GM12878 (cell line): ENCODE results near the gene LY6G5B. TPM values are rescaled to one million over a fixed set of nuclear protein-coding genes. Genes with fewer than 3 reads are reported as not detected.

Experiments used
- ATAC-seq: fragments of 200-7000 bp; cut with Tn5 transposase; 3 replicates; pipeline ENCODE4 v1.9.1; 2020; ENCODE audit warnings: mild to moderate bottlenecking, moderate library complexity
- BruUV-seq: library from RNA; stranded (reverse); fragments of 400-500 nt; replicated peaks from 2 replicates; lab custom pipeline; 2021; lab: Mats Ljungman, UMichigan
- CTCF ChIA-PET: fragments of 300-600 bp; sonication (Branson Sonifier 250); formaldehyde crosslinking; extraction: SDS; loops from one replicate; lab custom pipeline; 2021; ENCODE audit warnings: inconsistent platforms; lab: Yijun Ruan, JAX
- POLR2A ChIA-PET: fragments of 350-600 bp; formaldehyde crosslinking; extraction: SDS; loops from one replicate; lab custom pipeline; 2021; ENCODE audit warnings: inconsistent platforms; lab: Charles Lee
- RAD21 ChIA-PET: fragments of 300-600 bp; sonication (Branson Sonifier 250); formaldehyde crosslinking; loops from one replicate; lab custom pipeline; 2023; ENCODE audit warnings: antibody characterized with exemption; ENCODE audit not compliant: unreplicated experiment; lab: Charles Lee
- SMC1A ChIA-PET: fragments of 300-600 bp; sonication (Branson Sonifier 250); formaldehyde crosslinking; loops from one replicate; lab custom pipeline; 2023; ENCODE audit not compliant: unreplicated experiment, uncharacterized antibody; lab: Charles Lee
- DNase-seq: peaks from one replicate; pipeline ENCODE4 v3.0.0-alpha.2; 2011; ENCODE audit warnings: low read depth, low spot score
- FAIRE-seq: peaks from 3 replicates; lab custom pipeline; 2011; peaks lifted over from hg19 to GRCh38; lab: Jason Lieb, UNC
- H2AFZ ChIP-seq: 2 replicates; pipeline ENCODE4 v1.6.0; 2011; ENCODE audit warnings: low read depth, low read length, control low read depth; ENCODE audit not compliant: control insufficient read depth
- H3K27ac ChIP-seq: 2 replicates; pipeline ENCODE4 v1.5.1; 2011; ENCODE audit warnings: control low read depth; ENCODE audit not compliant: control insufficient read depth, insufficient read depth
- H3K27me3 ChIP-seq, 2 experiments: replicated peaks in 1 of 2; 2 replicates each; pipeline versions ENCODE4 v1.6.0 to v1.6.1; 2011; ENCODE audit warnings: low read length in 1 of 2; ENCODE audit not compliant: control insufficient read depth in 2 of 2, insufficient read depth in 2 of 2
- H3K36me3 ChIP-seq, 2 experiments: 2 replicates each; pipeline ENCODE4 v1.5.1; 2011; ENCODE audit warnings: low read length in 1 of 2; ENCODE audit not compliant: control insufficient read depth in 2 of 2, insufficient read depth in 2 of 2
- H3K4me1 ChIP-seq: 2 replicates; pipeline ENCODE4 v1.6.1; 2011; ENCODE audit warnings: mild to moderate bottlenecking, low read length, moderate library complexity, mixed read lengths; ENCODE audit not compliant: control insufficient read depth, insufficient read depth
- H3K4me2 ChIP-seq: 2 replicates; pipeline ENCODE4 v1.6.0; 2011; ENCODE audit warnings: control low read depth; ENCODE audit not compliant: control insufficient read depth, insufficient read depth
- H3K4me3 ChIP-seq: fragments of 200-600 bp; sonication (generic); 2 replicates; pipeline ENCODE4 v1.5.1; 2016
- H3K79me2 ChIP-seq: 2 replicates; pipeline ENCODE4 v1.6.0; 2011; ENCODE audit warnings: low read length; ENCODE audit not compliant: control insufficient read depth, insufficient read depth
- H3K9ac ChIP-seq: 2 replicates; pipeline ENCODE4 v1.8.0; 2011; ENCODE audit warnings: low read length, control low read depth, mixed read lengths; ENCODE audit not compliant: control insufficient read depth, insufficient read depth
- H3K9me3 ChIP-seq: replicated peaks from 3 replicates; pipeline ENCODE4 v1.5.1; 2011; ENCODE audit warnings: mild to moderate bottlenecking, low read length; ENCODE audit not compliant: control insufficient read depth, insufficient read depth
- H4K20me1 ChIP-seq: 2 replicates; pipeline ENCODE4 v1.6.0; 2011; ENCODE audit not compliant: control insufficient read depth, insufficient read depth
- CBFB ChIP-seq: IDR thresholded peaks from 2 replicates; pipeline ENCODE4 v1.6.1; 2016; ENCODE audit warnings: antibody characterized with exemption, low read depth
- GATAD2B ChIP-seq: fragments of 450-650 bp; conservative IDR thresholded peaks from 2 replicates; pipeline ENCODE4 v1.6.1; 2017; ENCODE audit warnings: low read depth, mild to moderate bottlenecking, moderate library complexity
- MXI1 ChIP-seq: fragments of 150-350 bp; IDR thresholded peaks from 2 replicates; pipeline ENCODE4 v1.6.1; 2011; ENCODE audit warnings: low read depth, mild to moderate bottlenecking, inconsistent platforms, low read length, improper control_type of control experiment
- NFIC ChIP-seq: IDR thresholded peaks from 2 replicates; pipeline ENCODE4 v1.6.1; 2012; ENCODE audit warnings: low read depth, mild to moderate bottlenecking, inconsistent platforms, low read length, moderate library complexity
- NFXL1 ChIP-seq: fragments of 450-650 bp; IDR thresholded peaks from 2 replicates; pipeline ENCODE4 v1.6.1; 2017; ENCODE audit warnings: antibody characterized with exemption, mild to moderate bottlenecking, borderline replicate concordance
- PML ChIP-seq: IDR thresholded peaks from 2 replicates; pipeline ENCODE4 v1.6.1; 2012; ENCODE audit warnings: low read length, inconsistent platforms
- POLR2A ChIP-seq: IDR thresholded peaks from 2 replicates; pipeline ENCODE4 v1.6.1; 2011; ENCODE audit warnings: low read depth, mild to moderate bottlenecking, low read length
- SIX5 ChIP-seq: IDR thresholded peaks from 2 replicates; pipeline ENCODE4 v1.6.1; 2011; ENCODE audit warnings: mild to moderate bottlenecking, low read depth, low read length, moderate library complexity; ENCODE audit not compliant: severe bottlenecking
- TCF7 ChIP-seq: IDR thresholded peaks from 2 replicates; pipeline ENCODE4 v1.6.1; 2014; ENCODE audit warnings: antibody characterized with exemption, borderline replicate concordance
- ZNF274 ChIP-seq: IDR thresholded peaks from one replicate; pipeline ENCODE4 v1.8.0; 2011; ENCODE audit not compliant: insufficient read length, insufficient read depth
- WGBS: methylation state at CpG from one replicate; pipeline ENCODE4 v1.1.6; 2016; ENCODE audit warnings: low lambda C conversion rate; ENCODE audit not compliant: insufficient replicate concordance, insufficient coverage; ENCODE audit errors: missing lambda C conversion rate; 5-methylcytosine and 5-hydroxymethylcytosine counted together
- in situ Hi-C: fragments of 300-500 bp; cut with MboI; formaldehyde crosslinking; loops from 9 replicates; pipeline ENCODE4 v1.14.3; 2018; ENCODE audit warnings: mixed read lengths
- intact Hi-C: fragments of 100-400 bp; cut with micrococcal nuclease; formaldehyde crosslinking; loops from one replicate; pipeline ENCODE4 v1.14.2; 2022; ENCODE audit not compliant: unreplicated experiment
- polyA plus RNA-seq, 11 experiments: library from polyadenylated mRNA; depleted of rRNA in 4 of 11; unstranded in 6 of 11; stranded (reverse) in 5 of 11; fragments of >200 nt; fragmentation: Nextera tagmentation in 4 of 11; fragmentation: Illumina TruSeq in 1 of 11; extraction: Ambion mirVana in 4 of 11; extraction: Trizol in 1 of 11; gene quantifications; 1 replicate in 1 of 11; 2 replicates in 10 of 11; pipeline versions ENCODE4 v1.2.1 to v1.2.3, GENCODE V29; 2011 to 2016; ENCODE audit warnings: inconsistent platforms in 2 of 11, missing spikeins in 2 of 11, low read depth in 1 of 11
- total RNA-seq, 4 experiments: library from RNA; depleted of rRNA in 3 of 4; stranded (reverse); fragments of >200 nt in 3 of 4; fragmentation: Illumina TruSeq in 1 of 4; extraction: Trizol in 1 of 4; gene quantifications; 2 replicates each; pipeline versions ENCODE4 v1.2.1 to v1.2.3, GENCODE V29; 2013 to 2021
- TF ChIP-seq, protein P1 (sequence below), 3 experiments: IDR thresholded peaks in 2 of 3; conservative IDR thresholded peaks in 1 of 3; 2 replicates each; pipeline ENCODE4 v1.5.1; 2011; ENCODE audit warnings: low read depth in 3 of 3, low read length in 3 of 3, mild to moderate bottlenecking in 3 of 3, control low read depth in 2 of 3, moderate library complexity in 2 of 3, inconsistent platforms in 1 of 3, mixed read lengths in 1 of 3; ENCODE audit not compliant: control insufficient read depth in 2 of 3, insufficient read depth in 1 of 3; ENCODE audit errors: extremely low read depth in 1 of 3
- TF ChIP-seq, protein P2 (sequence below): fragments of 450-650 bp; IDR thresholded peaks from 2 replicates; pipeline ENCODE4 v1.6.1; 2018; ENCODE audit warnings: borderline replicate concordance, mild to moderate bottlenecking; ENCODE audit not compliant: partially characterized antibody

The LY6G5B gene
- total and polyA plus RNA-seq, 10 of the 15 experiments (the other 5 are each of a cell fraction or from before 2014, with no cell fraction given) = 3.2 to 16.5 (median 7.5) TPM

DNA sequence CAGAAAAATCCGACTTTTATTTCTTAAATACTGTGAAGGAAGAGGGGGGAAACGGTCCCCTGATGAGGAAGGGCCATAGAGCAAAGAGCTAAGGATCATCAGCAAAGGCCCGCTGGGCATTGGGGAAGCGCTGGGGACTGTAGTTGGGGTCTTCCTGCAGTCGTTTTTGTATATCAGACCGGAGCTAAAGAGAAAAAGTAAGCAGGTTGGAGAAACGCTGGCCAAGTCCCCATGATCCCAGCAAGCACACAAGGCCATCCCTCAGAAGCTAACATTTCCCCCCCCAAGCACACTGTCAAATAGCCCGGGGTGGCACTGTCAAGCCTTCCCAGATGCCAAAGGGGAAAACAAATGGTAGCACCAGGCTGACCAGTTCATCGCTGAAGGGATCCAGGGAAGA, 30.7 kb upstream of the LY6G5B start (continued):
- TF ChIP-seq NFXL1 = no peak
- TF ChIP-seq, all 136 proteins: peak for 3

DNA sequence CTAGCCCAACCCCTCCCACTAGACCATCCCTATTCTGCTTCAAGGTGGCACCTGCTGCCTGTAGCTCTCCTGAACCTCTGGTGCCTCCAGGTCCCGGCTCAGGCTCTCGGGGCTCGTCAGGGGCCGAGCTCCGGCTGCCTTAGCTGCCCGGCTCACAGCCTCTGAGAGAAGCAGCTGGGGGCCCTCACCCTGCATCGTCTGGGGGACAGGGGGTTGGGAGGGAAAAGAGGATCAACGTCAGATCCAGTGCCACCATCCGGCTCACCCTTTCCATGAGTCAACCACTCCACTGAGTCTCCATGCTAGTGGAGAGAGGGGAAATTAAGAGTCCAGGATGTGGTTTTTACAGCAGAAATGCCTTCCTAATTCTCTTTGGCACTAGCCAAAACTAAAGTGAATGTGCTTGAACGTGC, 30.3 kb upstream of the LY6G5B start:
- CTCF ChIA-PET = interaction anchor here (0.7 kb wide), 1 partner anchor 24 kb away, joined by 3 read pairs; no protein-coding TSS in a partner anchor
- FAIRE-seq (no peak), DNase-seq (no peak), ATAC-seq (no peak; the same call in 1 of the 3 replicates)
- Histone ChIP-seq H3K4me1 (no peaks in the 10 kb centered on the region), H3K9ac (no peak overlapping the region), H3K9me3 (no peaks in the 10 kb centered on the region), H3K27me3 (no peaks in the 10 kb centered on the region), H3K36me3 (peaks cover 49 to 55% of the 10 kb centered on the region in 2 experiments), H3K79me2 (no peaks in the 10 kb centered on the region), H3K27ac (no peak overlapping the region), H3K4me3 (no peak overlapping the region), H4K20me1 (no peaks in the 10 kb centered on the region), H2AFZ (no peak overlapping the region), H3K4me2 (no peak overlapping the region)
- SMC1A ChIA-PET = interaction anchor here (1.0 to 1.2 kb wide), 3 partner anchors 13 to 83 kb away, joined by 3 read pairs; no protein-coding TSS in a partner anchor
- POLR2A ChIA-PET = interaction anchor here (0.5 to 1.2 kb wide), 4 partner anchors 10 to 1195 kb away, joined by 3 to 5 read pairs (median 4); no protein-coding TSS in a partner anchor
- WGBS = 80% methylated on average over 2 of the region's 10 CpGs
- intact Hi-C loops (no loop called here), in situ Hi-C loops (no loop called here)
- RAD21 ChIA-PET = no interaction called here
- no TSS peak for BruUV-seq
- TF ChIP-seq POLR2A (peak; percentile 75), TCF7 (no peak)

DNA sequence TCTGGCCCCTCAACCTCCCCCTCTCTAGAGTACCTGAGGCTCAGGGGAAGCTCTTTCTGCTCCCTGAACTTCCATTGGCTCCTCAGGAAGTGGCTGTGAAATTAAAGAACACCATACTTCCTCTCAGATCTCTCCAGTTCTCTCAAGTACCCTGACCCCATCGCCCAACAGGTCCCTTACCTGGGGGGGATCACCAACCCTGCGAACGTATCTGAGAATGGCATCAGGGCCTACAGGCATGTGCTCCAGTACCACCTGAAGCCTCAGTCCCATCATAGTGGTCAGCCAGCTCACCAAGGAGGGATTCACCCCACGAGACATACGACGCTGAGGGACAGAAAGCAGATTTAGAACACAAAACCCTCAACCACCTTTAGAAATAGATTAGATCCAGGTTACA, 29.2 kb upstream of the LY6G5B start:
- Histone ChIP-seq H4K20me1 (no peaks in the 10 kb centered on the region), H3K4me2 (no peak overlapping the region), H3K4me3 (no peak overlapping the region), H3K36me3 (peaks cover 43 to 53% of the 10 kb centered on the region in 2 experiments), H3K9me3 (no peaks in the 10 kb centered on the region), H3K9ac (no peak overlapping the region), H3K27ac (no peak overlapping the region), H2AFZ (no peak overlapping the region), H3K79me2 (no peaks in the 10 kb centered on the region), H3K27me3 (no peaks in the 10 kb centered on the region), H3K4me1 (no peaks in the 10 kb centered on the region)
- ChIA-PET SMC1A (interaction anchor here (1.0 to 1.5 kb wide), 3 partner anchors 12 to 92 kb away, joined by 3 to 4 read pairs (median 4); no protein-coding TSS in a partner anchor), POLR2A (interaction anchor here (0.6 kb wide), 1 partner anchor 38 kb away, joined by 3 read pairs; no protein-coding TSS in a partner anchor), RAD21 (no interaction called here), CTCF (no interaction called here)
- no TSS peak for BruUV-seq
- DNase-seq (no peak), FAIRE-seq (no peak), ATAC-seq (no peak)
- intact Hi-C loops (no loop called here), in situ Hi-C loops (no loop called here)
- WGBS = 98% methylated on average over 6 of the region's 6 CpGs
- TF ChIP-seq, protein P1, sequence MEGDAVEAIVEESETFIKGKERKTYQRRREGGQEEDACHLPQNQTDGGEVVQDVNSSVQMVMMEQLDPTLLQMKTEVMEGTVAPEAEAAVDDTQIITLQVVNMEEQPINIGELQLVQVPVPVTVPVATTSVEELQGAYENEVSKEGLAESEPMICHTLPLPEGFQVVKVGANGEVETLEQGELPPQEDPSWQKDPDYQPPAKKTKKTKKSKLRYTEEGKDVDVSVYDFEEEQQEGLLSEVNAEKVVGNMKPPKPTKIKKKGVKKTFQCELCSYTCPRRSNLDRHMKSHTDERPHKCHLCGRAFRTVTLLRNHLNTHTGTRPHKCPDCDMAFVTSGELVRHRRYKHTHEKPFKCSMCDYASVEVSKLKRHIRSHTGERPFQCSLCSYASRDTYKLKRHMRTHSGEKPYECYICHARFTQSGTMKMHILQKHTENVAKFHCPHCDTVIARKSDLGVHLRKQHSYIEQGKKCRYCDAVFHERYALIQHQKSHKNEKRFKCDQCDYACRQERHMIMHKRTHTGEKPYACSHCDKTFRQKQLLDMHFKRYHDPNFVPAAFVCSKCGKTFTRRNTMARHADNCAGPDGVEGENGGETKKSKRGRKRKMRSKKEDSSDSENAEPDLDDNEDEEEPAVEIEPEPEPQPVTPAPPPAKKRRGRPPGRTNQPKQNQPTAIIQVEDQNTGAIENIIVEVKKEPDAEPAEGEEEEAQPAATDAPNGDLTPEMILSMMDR (IDR thresholded peaks at IDR 0.05 in 2 of 3, conservative IDR thresholded peaks at IDR 0.05 in 1 of 3; ENCODE audit: control insufficient read depth in 2 of 3, extremely low read depth in 1 of 3, insufficient read depth in 1 of 3, low read depth in 3 of 3, low read length in 3 of 3) = no peak
- TF ChIP-seq, protein P2, sequence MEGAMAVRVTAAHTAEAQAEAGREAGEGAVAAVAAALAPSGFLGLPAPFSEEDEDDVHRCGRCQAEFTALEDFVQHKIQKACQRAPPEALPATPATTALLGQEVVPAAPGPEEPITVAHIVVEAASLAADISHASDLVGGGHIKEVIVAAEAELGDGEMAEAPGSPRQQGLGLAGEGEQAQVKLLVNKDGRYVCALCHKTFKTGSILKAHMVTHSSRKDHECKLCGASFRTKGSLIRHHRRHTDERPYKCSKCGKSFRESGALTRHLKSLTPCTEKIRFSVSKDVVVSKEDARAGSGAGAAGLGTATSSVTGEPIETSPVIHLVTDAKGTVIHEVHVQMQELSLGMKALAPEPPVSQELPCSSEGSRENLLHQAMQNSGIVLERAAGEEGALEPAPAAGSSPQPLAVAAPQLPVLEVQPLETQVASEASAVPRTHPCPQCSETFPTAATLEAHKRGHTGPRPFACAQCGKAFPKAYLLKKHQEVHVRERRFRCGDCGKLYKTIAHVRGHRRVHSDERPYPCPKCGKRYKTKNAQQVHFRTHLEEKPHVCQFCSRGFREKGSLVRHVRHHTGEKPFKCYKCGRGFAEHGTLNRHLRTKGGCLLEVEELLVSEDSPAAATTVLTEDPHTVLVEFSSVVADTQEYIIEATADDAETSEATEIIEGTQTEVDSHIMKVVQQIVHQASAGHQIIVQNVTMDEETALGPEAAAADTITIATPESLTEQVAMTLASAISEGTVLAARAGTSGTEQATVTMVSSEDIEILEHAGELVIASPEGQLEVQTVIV = no peak
- TF ChIP-seq PML = no peak
- no peak for TF ChIP-seq SIX5
- no peak for TF ChIP-seq CBFB
- TF ChIP-seq GATAD2B = no peak
- no peak for TF ChIP-seq MXI1
- TF ChIP-seq ZNF274 = no peak
- TF ChIP-seq NFIC = no peak
